ENCODE results near the gene ASPRV1.
"Not testable (repeated sequence)": the region's sequence is repeated elsewhere in the genome, so short reads cannot be mapped to it uniquely, and the experiment has no call there.

Gene ASPRV1

GRCh38 chr2:69961496-69961895 lies at the start of gene ASPRV1:
Gene ASPRV1, minus strand, starts transcription at chr2:69961631. Its CDS starts 195 bp downstream, at chr2:69961436.
- DNase-seq (ENCODE audit: low spot score): no peak

GRCh38 chr2:70010576-70011111 lies 49.2 kb upstream of the ASPRV1 start:
- no peak for DNase-seq (ENCODE audit: low spot score)

DNA sequence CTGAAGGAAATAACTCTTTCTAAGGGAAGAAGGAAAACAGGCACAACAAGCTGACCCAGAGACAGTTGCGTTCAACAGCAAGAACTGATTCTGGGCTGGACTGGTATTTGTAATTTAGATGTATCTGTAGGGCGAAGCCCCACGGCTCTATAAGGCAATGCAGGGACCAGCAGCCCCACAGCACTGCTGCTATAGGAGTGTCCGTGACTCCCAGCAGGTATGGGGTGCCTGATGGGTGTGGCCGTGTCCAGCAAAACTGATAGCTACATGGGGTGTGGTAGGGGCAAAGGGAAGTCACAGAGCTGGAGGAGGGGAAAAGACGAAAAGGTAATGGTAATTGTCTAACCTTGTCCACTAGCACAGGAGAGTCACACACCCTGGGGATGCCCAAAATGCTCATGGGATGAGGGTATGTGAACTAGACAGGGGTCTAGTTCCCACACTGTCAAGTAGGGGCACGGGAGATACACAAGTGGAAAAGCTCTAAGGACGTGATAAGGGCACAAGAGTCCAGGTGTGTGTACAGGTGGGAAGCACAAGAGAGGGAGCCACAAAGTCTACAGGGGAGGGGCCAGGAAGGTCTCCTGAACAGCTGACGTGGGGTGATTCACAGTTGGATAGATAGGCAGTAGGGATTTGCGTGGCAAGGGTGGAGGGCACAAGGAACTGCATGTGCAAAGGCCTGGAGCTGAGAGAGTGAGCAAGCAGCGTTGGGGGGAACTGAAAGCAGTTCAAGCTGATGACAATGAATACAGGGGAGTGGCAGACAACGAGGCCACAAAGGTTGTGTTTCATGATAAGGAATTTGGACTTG lies 48.5 kb upstream of the ASPRV1 start:
- DNase-seq (ENCODE audit: low spot score): no peak

GRCh38 chr2:70008290-70008689 lies 46.9 kb upstream of the ASPRV1 start:
- DNase-seq (ENCODE audit: low spot score): no peak

- no peak for DNase-seq (ENCODE audit: low spot score)
These were observed 45.7 kb upstream of the ASPRV1 start for GRCh38 chr2:70007151-70007550.

GRCh38 chr2:70006447-70006784 lies 45.0 kb upstream of the ASPRV1 start:
- no peak for DNase-seq (ENCODE audit: low spot score)

DNA sequence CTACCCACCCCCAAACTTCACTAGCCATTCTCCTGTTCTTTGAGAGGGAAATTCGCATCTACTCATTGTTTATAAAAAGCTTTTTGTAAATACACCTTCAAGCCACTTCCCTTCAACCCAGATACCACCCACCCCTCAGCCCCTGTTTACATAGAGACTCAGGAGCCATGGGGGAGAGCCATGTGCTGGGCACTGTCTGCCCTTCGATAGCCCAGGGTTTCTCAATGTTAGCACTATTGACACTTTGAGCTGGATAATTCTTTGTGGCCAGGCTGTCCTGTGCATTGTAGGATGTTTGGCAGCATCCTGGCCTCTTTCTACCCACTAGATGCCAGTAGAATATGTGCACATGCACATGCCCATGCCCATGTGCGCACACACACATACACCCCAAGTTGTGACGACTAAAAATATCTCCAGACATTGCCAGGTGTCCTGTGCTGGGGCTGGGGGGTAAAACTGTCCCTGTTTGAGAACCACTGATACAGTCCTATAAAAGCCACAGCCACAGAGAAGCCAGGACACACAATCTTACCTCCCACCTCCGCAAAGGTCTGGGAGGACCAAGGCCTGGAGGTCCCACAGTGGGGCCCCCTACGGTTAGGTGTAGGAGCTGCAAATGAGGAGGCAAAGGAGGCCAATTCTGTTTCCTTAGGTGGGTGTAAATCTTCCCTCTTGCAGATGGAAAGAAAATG lies 44.5 kb upstream of the ASPRV1 start:
- no peak for DNase-seq (ENCODE audit: low spot score)

- DNase-seq (ENCODE audit: low spot score): no peak
These were observed 43.8 kb upstream of the ASPRV1 start for GRCh38 chr2:70005216-70005615.

- no peak for DNase-seq (ENCODE audit: low spot score)
These were observed 41.8 kb upstream of the ASPRV1 start for GRCh38 chr2:70003093-70003830.

GRCh38 chr2:70002241-70002899 lies 40.9 kb upstream of the ASPRV1 start:
- no peak for DNase-seq (ENCODE audit: low spot score)

GRCh38 chr2:70000529-70000928 lies 39.1 kb upstream of the ASPRV1 start:
- DNase-seq (ENCODE audit: low spot score): not testable (repeated sequence)

GRCh38 chr2:69998761-69999160 lies 37.3 kb upstream of the ASPRV1 start:
- DNase-seq (ENCODE audit: low spot score): no peak

DNA sequence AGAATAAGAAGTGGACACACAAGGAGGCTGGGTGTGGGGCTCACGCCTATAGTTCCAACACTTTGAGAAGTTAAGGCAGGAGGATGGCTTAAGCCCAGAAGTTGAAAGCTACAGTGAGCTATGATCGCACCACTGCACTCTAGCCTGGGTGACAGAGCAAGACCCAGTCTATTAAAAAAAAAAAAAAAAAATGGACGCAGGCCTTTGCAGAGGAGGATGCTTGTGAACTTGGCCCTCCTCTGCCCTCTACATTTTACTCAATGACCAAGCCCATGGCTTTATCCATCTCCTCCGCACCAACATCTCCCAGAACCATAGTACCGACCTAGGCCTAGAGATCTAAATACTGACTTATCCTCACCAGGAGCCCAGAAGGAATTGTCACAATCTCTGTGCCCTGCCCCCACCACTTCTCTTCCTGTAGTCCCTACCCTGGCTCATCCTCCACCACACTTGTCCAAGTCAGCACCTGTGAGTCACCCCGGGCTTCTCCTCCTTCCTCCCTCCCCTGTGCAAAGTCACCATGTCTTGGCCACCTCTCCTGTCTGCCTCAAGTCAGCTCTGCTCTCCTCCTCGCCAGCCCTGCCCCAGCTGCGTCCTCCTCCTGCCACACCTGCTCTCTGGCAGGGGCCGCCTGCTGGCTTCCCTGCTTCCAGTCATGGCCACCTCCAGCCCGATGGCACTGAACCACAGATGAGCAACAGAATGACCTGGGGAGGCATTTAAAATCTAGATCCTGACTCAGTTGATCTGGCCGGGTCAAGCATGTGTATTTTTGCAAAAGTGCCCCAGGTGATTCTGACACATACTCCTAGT lies 35.8 kb upstream of the ASPRV1 start:
- no peak for DNase-seq (ENCODE audit: low spot score)

GRCh38 chr2:69995511-69995910 lies 34.1 kb upstream of the ASPRV1 start:
- no peak for DNase-seq (ENCODE audit: low spot score)

- no peak for DNase-seq (ENCODE audit: low spot score)
These were observed 32.7 kb upstream of the ASPRV1 start for GRCh38 chr2:69994166-69994565.

DNA sequence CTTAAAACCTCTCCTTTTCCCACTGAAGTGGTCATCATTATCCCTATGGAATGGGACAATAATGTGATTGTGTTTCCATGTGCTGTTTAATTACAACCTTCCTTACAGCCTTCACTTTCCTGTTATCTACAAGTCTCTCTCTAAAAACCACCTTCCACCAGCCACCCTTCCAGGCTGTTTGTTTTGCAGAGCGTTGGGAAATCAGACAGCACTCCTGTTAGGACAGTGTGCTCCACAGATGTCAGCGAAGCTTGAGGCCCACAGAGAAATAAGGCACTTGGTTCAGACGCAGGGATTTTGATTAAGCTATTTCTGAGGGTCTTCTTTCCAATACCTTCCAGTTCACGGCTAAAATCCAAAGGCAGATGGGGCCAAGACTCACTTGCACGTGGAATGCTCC lies 32.3 kb upstream of the ASPRV1 start:
- no peak for DNase-seq (ENCODE audit: low spot score)

DNA sequence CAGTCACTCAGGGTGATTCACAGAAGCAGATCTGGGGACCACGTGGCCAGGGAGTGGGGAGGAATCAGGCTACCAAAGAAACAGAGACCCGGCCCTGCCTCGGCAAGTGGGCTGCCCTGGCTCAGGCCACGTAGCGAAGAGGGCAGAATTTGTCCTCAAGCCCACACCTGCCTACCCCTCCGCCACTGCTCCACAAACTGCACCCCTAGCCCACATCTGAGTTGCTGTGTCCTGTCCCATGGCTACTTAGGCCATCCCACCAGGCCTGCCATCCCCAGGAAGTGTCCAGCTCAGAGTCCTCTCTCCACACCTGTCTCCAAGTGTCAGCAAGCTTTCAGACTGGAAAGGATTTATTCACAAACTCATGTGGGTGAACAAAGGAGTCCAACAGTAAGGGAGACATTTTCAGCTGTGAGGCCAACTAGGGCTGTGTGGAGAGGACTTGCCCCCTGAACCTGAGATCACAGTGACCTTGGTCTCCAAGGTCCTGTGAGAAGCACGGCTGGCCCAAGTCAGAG lies 31.7 kb upstream of the ASPRV1 start:
- DNase-seq (ENCODE audit: low spot score): no peak

GRCh38 chr2:69992310-69993047 lies 31.0 kb upstream of the ASPRV1 start:
- no peak for DNase-seq (ENCODE audit: low spot score)

GRCh38 chr2:69989441-69990105 lies 28.1 kb upstream of the ASPRV1 start:
- DNase-seq (ENCODE audit: low spot score): no peak

GRCh38 chr2:69989009-69989408 lies 27.6 kb upstream of the ASPRV1 start:
- no peak for DNase-seq (ENCODE audit: low spot score)

Measured in ecto neural progenitor cell (in vitro differentiated cells).